ENCODE measurements around the gene ERCC6L2.

Gene ERCC6L2

DNA sequence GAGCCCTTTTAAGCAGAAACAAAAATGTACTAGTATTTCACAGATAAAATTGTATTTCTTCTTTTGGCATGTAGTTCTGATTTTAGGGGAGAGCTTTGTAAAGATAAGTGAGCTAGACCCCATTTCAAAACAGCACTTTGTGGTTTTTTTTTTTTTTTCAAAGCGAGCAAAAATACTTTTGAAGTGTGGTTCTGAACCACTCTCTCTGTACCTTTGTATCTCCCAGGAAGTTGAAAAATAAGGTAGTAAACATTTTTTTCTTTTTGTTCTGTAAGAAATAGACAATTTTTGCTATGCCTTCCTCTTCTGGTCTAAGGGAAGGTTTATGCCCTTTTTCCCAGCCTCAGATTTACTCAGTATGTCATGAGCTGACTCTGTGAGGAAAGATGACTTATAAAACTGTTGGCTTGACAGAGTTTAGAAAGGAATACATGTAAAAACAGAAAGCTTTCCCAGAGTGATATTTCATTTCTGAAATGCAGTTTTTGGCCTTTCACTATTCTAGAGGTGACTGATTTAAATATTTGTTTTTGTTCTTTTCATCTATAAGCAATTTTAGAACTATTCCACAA lies 12.5 kb downstream of the ERCC6L2 start (continued):
- TF ChIP-seq, protein P1, sequence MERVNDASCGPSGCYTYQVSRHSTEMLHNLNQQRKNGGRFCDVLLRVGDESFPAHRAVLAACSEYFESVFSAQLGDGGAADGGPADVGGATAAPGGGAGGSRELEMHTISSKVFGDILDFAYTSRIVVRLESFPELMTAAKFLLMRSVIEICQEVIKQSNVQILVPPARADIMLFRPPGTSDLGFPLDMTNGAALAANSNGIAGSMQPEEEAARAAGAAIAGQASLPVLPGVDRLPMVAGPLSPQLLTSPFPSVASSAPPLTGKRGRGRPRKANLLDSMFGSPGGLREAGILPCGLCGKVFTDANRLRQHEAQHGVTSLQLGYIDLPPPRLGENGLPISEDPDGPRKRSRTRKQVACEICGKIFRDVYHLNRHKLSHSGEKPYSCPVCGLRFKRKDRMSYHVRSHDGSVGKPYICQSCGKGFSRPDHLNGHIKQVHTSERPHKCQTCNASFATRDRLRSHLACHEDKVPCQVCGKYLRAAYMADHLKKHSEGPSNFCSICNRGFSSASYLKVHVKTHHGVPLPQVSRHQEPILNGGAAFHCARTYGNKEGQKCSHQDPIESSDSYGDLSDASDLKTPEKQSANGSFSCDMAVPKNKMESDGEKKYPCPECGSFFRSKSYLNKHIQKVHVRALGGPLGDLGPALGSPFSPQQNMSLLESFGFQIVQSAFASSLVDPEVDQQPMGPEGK (CRISPR knock-in tag; IDR thresholded peaks at IDR 0.05; ENCODE audit: borderline replicate concordance) = no peak

DNA sequence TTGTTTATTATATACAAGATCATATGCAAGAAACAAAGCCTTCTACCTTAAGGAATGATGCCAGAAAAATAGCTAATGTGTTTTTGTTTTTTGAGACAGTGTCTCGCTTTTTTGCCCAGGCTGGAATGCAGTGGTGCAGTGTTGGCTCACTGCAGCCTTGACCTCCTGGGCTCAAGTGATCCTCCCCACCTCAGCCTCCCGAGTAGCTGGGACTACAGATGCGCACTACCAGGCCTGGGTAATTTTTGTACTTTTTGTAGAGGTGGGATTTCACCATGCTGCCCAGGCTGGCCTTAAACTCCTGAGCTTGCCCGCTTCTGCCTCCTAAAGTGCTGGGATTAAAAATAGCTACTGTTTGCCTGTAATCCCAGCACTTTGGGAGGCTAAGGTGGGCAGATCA lies 15.1 kb downstream of the ERCC6L2 start:
- no peak for ATAC-seq
- TF ChIP-seq BACH2 (CRISPR knock-in tag; IDR thresholded peaks at IDR 0.05; ENCODE audit: borderline replicate concordance) (no peak), TOX (CRISPR knock-in tag; IDR thresholded peaks at IDR 0.05; ENCODE audit: borderline replicate concordance) (no peak), ARNTL (CRISPR knock-in tag; IDR thresholded peaks at IDR 0.05; ENCODE audit: borderline replicate concordance, low read depth) (no peak)

DNA sequence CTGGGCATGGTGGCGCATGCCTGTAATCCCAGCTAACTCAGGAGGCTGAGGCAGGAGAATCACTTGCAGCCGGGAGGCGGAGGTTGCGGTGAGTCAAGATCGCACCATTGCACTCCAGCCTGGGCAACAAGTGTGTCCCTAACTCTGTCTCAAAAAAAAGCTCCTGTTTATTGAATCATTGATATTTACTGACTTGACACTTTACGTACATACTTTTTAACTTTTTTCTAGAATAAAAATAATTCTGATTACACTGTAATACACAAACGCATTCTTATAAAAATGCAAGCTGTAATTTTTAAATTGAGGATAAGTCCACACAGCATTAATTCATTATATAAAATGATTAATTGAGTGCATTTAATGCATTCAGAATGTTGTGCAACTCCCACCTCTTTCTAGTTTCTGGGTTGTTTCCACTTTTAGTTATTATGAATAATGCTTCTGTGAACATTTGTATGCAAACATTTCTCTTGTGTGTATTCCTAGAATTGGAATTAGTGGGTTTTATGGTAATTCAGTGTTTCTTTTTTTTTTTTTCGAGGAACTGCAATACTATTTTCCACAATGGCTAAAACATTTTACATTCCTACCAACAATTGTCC lies 15.7 kb downstream of the ERCC6L2 start:
- no peak for TF ChIP-seq ESRRG (CRISPR knock-in tag; IDR thresholded peaks at IDR 0.05)
- no peak for TF ChIP-seq BACH2 (CRISPR knock-in tag; IDR thresholded peaks at IDR 0.05; ENCODE audit: borderline replicate concordance)
- no peak for TF ChIP-seq ZFP3 (CRISPR knock-in tag; IDR thresholded peaks at IDR 0.05)
- TF ChIP-seq ZC3H10 (CRISPR knock-in tag; IDR thresholded peaks at IDR 0.05) = no peak
- no peak for TF ChIP-seq TCF4 (CRISPR knock-in tag; IDR thresholded peaks at IDR 0.05; ENCODE audit: borderline replicate concordance)
- no peak for TF ChIP-seq ZNF8 (CRISPR knock-in tag; IDR thresholded peaks at IDR 0.05)
- TF ChIP-seq CSDC2 (CRISPR knock-in tag; IDR thresholded peaks at IDR 0.05) = no peak
- TF ChIP-seq, protein P2, sequence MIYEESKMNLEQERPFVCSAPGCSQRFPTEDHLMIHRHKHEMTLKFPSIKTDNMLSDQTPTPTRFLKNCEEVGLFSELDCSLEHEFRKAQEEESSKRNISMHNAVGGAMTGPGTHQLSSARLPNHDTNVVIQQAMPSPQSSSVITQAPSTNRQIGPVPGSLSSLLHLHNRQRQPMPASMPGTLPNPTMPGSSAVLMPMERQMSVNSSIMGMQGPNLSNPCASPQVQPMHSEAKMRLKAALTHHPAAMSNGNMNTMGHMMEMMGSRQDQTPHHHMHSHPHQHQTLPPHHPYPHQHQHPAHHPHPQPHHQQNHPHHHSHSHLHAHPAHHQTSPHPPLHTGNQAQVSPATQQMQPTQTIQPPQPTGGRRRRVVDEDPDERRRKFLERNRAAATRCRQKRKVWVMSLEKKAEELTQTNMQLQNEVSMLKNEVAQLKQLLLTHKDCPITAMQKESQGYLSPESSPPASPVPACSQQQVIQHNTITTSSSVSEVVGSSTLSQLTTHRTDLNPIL (CRISPR knock-in tag; IDR thresholded peaks at IDR 0.05; ENCODE audit: low read depth) = no peak
- no peak for TF ChIP-seq RARB (CRISPR knock-in tag; IDR thresholded peaks at IDR 0.05)
- TF ChIP-seq ZNF565 (CRISPR knock-in tag; conservative IDR thresholded peaks at IDR 0.05; ENCODE audit: low read depth) = no peak
- TF ChIP-seq, protein P3, sequence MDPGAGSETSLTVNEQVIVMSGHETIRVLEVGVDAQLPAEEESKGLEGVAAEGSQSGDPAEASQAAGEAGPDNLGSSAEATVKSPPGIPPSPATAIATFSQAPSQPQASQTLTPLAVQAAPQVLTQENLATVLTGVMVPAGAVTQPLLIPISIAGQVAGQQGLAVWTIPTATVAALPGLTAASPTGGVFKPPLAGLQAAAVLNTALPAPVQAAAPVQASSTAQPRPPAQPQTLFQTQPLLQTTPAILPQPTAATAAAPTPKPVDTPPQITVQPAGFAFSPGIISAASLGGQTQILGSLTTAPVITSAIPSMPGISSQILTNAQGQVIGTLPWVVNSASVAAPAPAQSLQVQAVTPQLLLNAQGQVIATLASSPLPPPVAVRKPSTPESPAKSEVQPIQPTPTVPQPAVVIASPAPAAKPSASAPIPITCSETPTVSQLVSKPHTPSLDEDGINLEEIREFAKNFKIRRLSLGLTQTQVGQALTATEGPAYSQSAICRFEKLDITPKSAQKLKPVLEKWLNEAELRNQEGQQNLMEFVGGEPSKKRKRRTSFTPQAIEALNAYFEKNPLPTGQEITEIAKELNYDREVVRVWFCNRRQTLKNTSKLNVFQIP (CRISPR knock-in tag; IDR thresholded peaks at IDR 0.05; ENCODE audit: borderline replicate concordance, low read depth) = no peak
- TF ChIP-seq ZFP30 (CRISPR knock-in tag; IDR thresholded peaks at IDR 0.05) = no peak
- no peak for TF ChIP-seq TOX (CRISPR knock-in tag; IDR thresholded peaks at IDR 0.05; ENCODE audit: borderline replicate concordance)
- TF ChIP-seq ZNF70 (CRISPR knock-in tag; IDR thresholded peaks at IDR 0.05) = no peak
- TF ChIP-seq, protein P4, sequence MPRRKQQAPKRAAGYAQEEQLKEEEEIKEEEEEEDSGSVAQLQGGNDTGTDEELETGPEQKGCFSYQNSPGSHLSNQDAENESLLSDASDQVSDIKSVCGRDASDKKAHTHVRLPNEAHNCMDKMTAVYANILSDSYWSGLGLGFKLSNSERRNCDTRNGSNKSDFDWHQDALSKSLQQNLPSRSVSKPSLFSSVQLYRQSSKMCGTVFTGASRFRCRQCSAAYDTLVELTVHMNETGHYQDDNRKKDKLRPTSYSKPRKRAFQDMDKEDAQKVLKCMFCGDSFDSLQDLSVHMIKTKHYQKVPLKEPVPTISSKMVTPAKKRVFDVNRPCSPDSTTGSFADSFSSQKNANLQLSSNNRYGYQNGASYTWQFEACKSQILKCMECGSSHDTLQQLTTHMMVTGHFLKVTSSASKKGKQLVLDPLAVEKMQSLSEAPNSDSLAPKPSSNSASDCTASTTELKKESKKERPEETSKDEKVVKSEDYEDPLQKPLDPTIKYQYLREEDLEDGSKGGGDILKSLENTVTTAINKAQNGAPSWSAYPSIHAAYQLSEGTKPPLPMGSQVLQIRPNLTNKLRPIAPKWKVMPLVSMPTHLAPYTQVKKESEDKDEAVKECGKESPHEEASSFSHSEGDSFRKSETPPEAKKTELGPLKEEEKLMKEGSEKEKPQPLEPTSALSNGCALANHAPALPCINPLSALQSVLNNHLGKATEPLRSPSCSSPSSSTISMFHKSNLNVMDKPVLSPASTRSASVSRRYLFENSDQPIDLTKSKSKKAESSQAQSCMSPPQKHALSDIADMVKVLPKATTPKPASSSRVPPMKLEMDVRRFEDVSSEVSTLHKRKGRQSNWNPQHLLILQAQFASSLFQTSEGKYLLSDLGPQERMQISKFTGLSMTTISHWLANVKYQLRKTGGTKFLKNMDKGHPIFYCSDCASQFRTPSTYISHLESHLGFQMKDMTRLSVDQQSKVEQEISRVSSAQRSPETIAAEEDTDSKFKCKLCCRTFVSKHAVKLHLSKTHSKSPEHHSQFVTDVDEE (CRISPR knock-in tag; IDR thresholded peaks at IDR 0.05) = no peak
- no peak for TF ChIP-seq ARNTL (CRISPR knock-in tag; IDR thresholded peaks at IDR 0.05; ENCODE audit: borderline replicate concordance, low read depth)
- no peak for ATAC-seq

DNA sequence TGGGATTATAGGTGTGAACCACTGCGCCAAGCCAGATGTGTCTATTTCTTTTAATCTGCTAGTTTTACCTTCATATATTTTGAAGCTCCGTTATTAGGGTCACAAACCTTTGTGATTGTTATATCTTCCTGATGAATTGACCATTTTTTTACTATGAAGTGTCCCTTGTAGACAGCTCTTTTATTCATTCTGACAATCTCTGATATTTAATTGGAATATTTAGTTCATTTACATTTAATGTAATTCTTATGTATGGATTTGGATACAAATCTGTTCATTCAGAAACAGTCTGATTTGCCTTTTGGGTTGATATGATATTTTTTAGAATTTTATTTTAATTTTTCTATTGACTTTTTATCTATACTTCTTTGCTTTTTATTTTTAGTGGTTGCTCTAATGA lies 17.2 kb downstream of the ERCC6L2 start:
- TF ChIP-seq BACH2 (CRISPR knock-in tag; IDR thresholded peaks at IDR 0.05; ENCODE audit: borderline replicate concordance) (no peak), ESRRG (CRISPR knock-in tag; IDR thresholded peaks at IDR 0.05) (no peak), PPARA (CRISPR knock-in tag; IDR thresholded peaks at IDR 0.05; ENCODE audit: borderline replicate concordance) (no peak), ZFP3 (CRISPR knock-in tag; IDR thresholded peaks at IDR 0.05) (no peak), ARNTL (CRISPR knock-in tag; IDR thresholded peaks at IDR 0.05; ENCODE audit: borderline replicate concordance, low read depth) (no peak), TCF4 (CRISPR knock-in tag; IDR thresholded peaks at IDR 0.05; ENCODE audit: borderline replicate concordance) (no peak), OSR1 (CRISPR knock-in tag; IDR thresholded peaks at IDR 0.05) (no peak), ZNF565 (CRISPR knock-in tag; conservative IDR thresholded peaks at IDR 0.05; ENCODE audit: low read depth) (no peak), ZNF8 (CRISPR knock-in tag; IDR thresholded peaks at IDR 0.05) (no peak), GLIS3 (CRISPR knock-in tag; IDR thresholded peaks at IDR 0.05) (no peak)
- TF ChIP-seq, protein P2 (CRISPR knock-in tag; IDR thresholded peaks at IDR 0.05; ENCODE audit: low read depth) = no peak
- TF ChIP-seq, protein P3 (CRISPR knock-in tag; IDR thresholded peaks at IDR 0.05; ENCODE audit: borderline replicate concordance, low read depth) = no peak
- no peak for ATAC-seq
